Liver (tissue), 9 donors: ENCODE results near the gene FAM89A. TPM values are rescaled to one million over a fixed set of nuclear protein-coding genes. Genes with fewer than 3 reads are reported as not detected.

Source experiments
- DNase-seq: peaks from one replicate; pipeline ENCODE4 v3.0.0-alpha.2; 2017; ENCODE audit warnings: low spot score
- H3K27ac ChIP-seq, 2 donors: one replicate each; pipeline ENCODE4 v1.7.0; 2013; ENCODE audit warnings: inconsistent platforms in 2 of 2, low read length in 2 of 2, control low read depth in 1 of 2, low read depth in 1 of 2, mild to moderate bottlenecking in 1 of 2
- H3K27me3 ChIP-seq, 4 donors: one replicate each; pipeline versions ENCODE4 v1.6.1 to v1.7.0; 2013; ENCODE audit warnings: low read length in 3 of 4, inconsistent platforms in 1 of 4, mild to moderate bottlenecking in 1 of 4, moderate library complexity in 1 of 4; ENCODE audit not compliant: control insufficient read depth in 4 of 4, insufficient read depth in 4 of 4
- H3K36me3 ChIP-seq, 4 donors: one replicate each; pipeline versions ENCODE4 v1.6.1 to v1.7.0; 2013; ENCODE audit warnings: low read length in 3 of 4, mild to moderate bottlenecking in 3 of 4, low read depth in 1 of 4, moderate library complexity in 1 of 4; ENCODE audit not compliant: control insufficient read depth in 4 of 4, insufficient read depth in 3 of 4
- H3K4me1 ChIP-seq, 4 donors: one replicate each; pipeline versions ENCODE4 v1.6.1 to v1.7.0; 2013; ENCODE audit warnings: low read length in 3 of 4, mild to moderate bottlenecking in 3 of 4, moderate library complexity in 1 of 4; ENCODE audit not compliant: control insufficient read depth in 4 of 4, insufficient read depth in 4 of 4
- H3K4me3 ChIP-seq, 3 donors: one replicate each; pipeline versions ENCODE4 v1.6.1 to v1.7.0; 2013; ENCODE audit warnings: low read length in 3 of 3, control low read depth in 1 of 3, low read depth in 1 of 3, mild to moderate bottlenecking in 1 of 3
- H3K9ac ChIP-seq, 2 donors: one replicate each; pipeline ENCODE4 v1.7.0; 2013; ENCODE audit warnings: low read length in 2 of 2, mild to moderate bottlenecking in 2 of 2, moderate library complexity in 2 of 2, control low read depth in 1 of 2, low read depth in 1 of 2
- H3K9me3 ChIP-seq, 4 donors: one replicate each; pipeline versions ENCODE4 v1.6.1 to v1.7.0; 2013; ENCODE audit warnings: low read length in 3 of 4; ENCODE audit not compliant: control insufficient read depth in 4 of 4
- HNF4A ChIP-seq, 2 donors: conservative IDR thresholded peaks; 2 replicates each; pipeline ENCODE4 v1.6.1; 2016; ENCODE audit warnings: antibody characterized with exemption in 2 of 2, mild to moderate bottlenecking in 2 of 2
- HNF4G ChIP-seq: IDR thresholded peaks from 2 replicates; pipeline ENCODE4 v1.6.1; 2016; ENCODE audit warnings: antibody characterized with exemption
- NR2F2 ChIP-seq: IDR thresholded peaks from 2 replicates; pipeline ENCODE4 v1.6.1; 2016; ENCODE audit warnings: antibody characterized with exemption
- RAD21 ChIP-seq, 2 donors: IDR thresholded peaks; 2 replicates each; pipeline ENCODE4 v1.6.1; 2016; ENCODE audit warnings: antibody characterized with exemption in 2 of 2, mild to moderate bottlenecking in 2 of 2
- RXRA ChIP-seq, 2 donors: IDR thresholded peaks; 2 replicates each; pipeline ENCODE4 v1.6.1; 2017 to 2018; ENCODE audit warnings: antibody characterized with exemption in 2 of 2, mild to moderate bottlenecking in 1 of 2
- TAF1 ChIP-seq: conservative IDR thresholded peaks from 2 replicates; pipeline ENCODE4 v1.6.1; 2016; ENCODE audit warnings: antibody characterized with exemption, mild to moderate bottlenecking
- YY1 ChIP-seq: IDR thresholded peaks from 2 replicates; pipeline ENCODE4 v1.6.1; 2016; ENCODE audit warnings: antibody characterized with exemption, mild to moderate bottlenecking
- WGBS: extraction: QIAGEN DNeasy Blood & Tissue Kit; methylation state at CpG from one replicate; pipeline ENCODE4 v1.1.7; 2013; 5-methylcytosine and 5-hydroxymethylcytosine counted together
- polyA plus RNA-seq, 2 donors: library from polyadenylated mRNA; stranded (reverse) in 1 of 2; unstranded in 1 of 2; fragments of 200-250 nt in 1 of 2; fragments of >200 nt in 1 of 2; fragmentation: Nextera tagmentation in 1 of 2; extraction: Ambion mirVana in 1 of 2; gene quantifications; one replicate each; pipeline versions ENCODE4 v1.2.1 to v1.2.3, GENCODE V29; 2013 to 2015
- total RNA-seq, 2 donors: library from RNA; depleted of rRNA; stranded (reverse); fragments of >200 nt; gene quantifications; one replicate each; pipeline ENCODE4 v1.2.3, GENCODE V29; 2014
- TF ChIP-seq, protein P1 (sequence below): fragments of 150-350 bp; IDR thresholded peaks from 2 replicates; pipeline ENCODE4 v1.5.1; 2017; ENCODE audit warnings: improper control_type of control experiment, low read depth, low read length; ENCODE audit not compliant: missing input control
- TF ChIP-seq, protein P2 (sequence below): IDR thresholded peaks from 2 replicates; pipeline ENCODE4 v1.6.1; 2016; ENCODE audit warnings: antibody characterized with exemption, mild to moderate bottlenecking
- TF ChIP-seq, protein P3 (sequence below): IDR thresholded peaks from 2 replicates; pipeline ENCODE4 v1.6.1; 2016; ENCODE audit warnings: antibody characterized with exemption
- TF ChIP-seq, protein P4 (sequence below): IDR thresholded peaks from 2 replicates; pipeline ENCODE4 v1.6.1; 2016; ENCODE audit warnings: antibody characterized with exemption
- donor health status: healthy.
- donor health status: healthy.
- donor health status: healthy.
- donor health status: healthy.
- donor health status: healthy.

Gene FAM89A
- total and polyA plus RNA-seq, 4 donors: 5.3 to 8.8 (median 8.1) TPM

DNA sequence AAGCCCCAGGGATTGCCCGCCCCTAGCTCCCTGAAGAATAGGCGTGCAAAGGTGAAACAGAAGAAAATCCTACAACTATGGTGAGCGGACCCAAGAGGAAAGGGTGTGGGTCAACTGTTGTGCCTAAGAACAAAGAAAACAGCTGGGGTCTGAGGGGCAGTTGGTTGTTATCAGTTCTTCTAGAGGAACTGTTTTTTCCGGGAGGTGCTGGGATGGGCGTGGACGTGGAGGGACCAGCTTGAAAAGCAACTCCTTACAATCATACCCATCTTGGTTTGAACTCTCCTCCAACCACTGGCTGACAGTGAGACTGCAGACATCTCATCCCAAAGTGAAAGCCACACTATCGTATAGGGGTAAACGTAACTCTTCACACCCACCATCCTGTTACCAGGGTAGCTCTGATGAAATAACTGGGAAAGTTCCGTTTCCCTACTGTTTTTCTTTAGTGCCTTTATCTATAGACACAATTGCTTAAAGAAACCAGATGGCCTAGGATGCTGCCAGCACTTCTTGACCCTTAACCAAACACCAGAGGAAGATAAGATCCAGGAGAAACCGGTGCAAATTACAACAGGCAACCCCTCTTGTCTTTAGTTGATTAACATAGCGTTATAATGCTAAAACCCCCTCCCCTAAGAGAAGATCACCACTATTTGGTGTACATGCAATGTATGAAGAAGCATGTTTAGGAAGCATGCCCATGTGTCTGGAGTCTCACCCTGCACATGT lies 25.6 kb upstream of the FAM89A start:
- DNase-seq: no peak
- Histone ChIP-seq H3K9ac (no peak overlapping the region), H3K4me1 (no peaks in the 10 kb centered on the region), H3K9me3 (no peaks in the 10 kb centered on the region), H3K27ac (no peak overlapping the region), H3K27me3 (no peaks in the 10 kb centered on the region), H3K36me3 (no peaks in the 10 kb centered on the region), H3K4me3 (no peak overlapping the region)
- TF ChIP-seq, protein P1, sequence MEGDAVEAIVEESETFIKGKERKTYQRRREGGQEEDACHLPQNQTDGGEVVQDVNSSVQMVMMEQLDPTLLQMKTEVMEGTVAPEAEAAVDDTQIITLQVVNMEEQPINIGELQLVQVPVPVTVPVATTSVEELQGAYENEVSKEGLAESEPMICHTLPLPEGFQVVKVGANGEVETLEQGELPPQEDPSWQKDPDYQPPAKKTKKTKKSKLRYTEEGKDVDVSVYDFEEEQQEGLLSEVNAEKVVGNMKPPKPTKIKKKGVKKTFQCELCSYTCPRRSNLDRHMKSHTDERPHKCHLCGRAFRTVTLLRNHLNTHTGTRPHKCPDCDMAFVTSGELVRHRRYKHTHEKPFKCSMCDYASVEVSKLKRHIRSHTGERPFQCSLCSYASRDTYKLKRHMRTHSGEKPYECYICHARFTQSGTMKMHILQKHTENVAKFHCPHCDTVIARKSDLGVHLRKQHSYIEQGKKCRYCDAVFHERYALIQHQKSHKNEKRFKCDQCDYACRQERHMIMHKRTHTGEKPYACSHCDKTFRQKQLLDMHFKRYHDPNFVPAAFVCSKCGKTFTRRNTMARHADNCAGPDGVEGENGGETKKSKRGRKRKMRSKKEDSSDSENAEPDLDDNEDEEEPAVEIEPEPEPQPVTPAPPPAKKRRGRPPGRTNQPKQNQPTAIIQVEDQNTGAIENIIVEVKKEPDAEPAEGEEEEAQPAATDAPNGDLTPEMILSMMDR: no peak
- no peak for TF ChIP-seq YY1
- TF ChIP-seq RAD21 (IDR thresholded peaks at IDR 0.05): no peak
- TF ChIP-seq, protein P2, sequence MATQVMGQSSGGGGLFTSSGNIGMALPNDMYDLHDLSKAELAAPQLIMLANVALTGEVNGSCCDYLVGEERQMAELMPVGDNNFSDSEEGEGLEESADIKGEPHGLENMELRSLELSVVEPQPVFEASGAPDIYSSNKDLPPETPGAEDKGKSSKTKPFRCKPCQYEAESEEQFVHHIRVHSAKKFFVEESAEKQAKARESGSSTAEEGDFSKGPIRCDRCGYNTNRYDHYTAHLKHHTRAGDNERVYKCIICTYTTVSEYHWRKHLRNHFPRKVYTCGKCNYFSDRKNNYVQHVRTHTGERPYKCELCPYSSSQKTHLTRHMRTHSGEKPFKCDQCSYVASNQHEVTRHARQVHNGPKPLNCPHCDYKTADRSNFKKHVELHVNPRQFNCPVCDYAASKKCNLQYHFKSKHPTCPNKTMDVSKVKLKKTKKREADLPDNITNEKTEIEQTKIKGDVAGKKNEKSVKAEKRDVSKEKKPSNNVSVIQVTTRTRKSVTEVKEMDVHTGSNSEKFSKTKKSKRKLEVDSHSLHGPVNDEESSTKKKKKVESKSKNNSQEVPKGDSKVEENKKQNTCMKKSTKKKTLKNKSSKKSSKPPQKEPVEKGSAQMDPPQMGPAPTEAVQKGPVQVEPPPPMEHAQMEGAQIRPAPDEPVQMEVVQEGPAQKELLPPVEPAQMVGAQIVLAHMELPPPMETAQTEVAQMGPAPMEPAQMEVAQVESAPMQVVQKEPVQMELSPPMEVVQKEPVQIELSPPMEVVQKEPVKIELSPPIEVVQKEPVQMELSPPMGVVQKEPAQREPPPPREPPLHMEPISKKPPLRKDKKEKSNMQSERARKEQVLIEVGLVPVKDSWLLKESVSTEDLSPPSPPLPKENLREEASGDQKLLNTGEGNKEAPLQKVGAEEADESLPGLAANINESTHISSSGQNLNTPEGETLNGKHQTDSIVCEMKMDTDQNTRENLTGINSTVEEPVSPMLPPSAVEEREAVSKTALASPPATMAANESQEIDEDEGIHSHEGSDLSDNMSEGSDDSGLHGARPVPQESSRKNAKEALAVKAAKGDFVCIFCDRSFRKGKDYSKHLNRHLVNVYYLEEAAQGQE: no peak
- no peak for TF ChIP-seq TAF1
- TF ChIP-seq, protein P3, sequence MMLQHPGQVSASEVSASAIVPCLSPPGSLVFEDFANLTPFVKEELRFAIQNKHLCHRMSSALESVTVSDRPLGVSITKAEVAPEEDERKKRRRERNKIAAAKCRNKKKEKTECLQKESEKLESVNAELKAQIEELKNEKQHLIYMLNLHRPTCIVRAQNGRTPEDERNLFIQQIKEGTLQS: no peak
- TF ChIP-seq, protein P4, sequence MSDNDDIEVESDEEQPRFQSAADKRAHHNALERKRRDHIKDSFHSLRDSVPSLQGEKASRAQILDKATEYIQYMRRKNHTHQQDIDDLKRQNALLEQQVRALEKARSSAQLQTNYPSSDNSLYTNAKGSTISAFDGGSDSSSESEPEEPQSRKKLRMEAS: no peak
- TF ChIP-seq HNF4A (conservative IDR thresholded peaks at IDR 0.05): no peak
- TF ChIP-seq RXRA (IDR thresholded peaks at IDR 0.05): no peak
- no peak for TF ChIP-seq NR2F2
- no peak for TF ChIP-seq HNF4G
- 73% methylated on average over 11 of the region's 11 CpGs for WGBS

DNA sequence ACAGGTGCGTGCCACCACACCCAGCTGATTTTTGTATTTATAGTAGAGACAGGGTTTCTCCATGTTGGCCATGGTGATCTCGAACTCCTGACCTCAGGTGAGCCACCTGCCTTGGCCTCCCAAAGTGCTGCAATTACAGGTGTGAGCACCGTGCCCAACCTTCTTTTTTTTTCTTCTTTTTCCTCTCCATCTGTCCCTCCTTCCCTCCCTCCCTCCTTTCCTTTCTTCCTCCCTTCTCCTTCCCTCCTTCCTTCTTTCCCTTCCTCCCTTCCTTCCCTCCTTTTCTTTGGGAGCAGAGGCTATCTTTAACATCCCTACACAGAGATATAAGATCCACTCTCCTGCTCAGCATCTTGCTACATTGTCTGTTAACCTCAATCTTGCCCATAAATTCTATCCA lies 24.4 kb upstream of the FAM89A start:
- Histone ChIP-seq H3K27me3 (no peaks in the 10 kb centered on the region), H3K9ac (no peak overlapping the region), H3K9me3 (no peaks in the 10 kb centered on the region), H3K4me1 (no peaks in the 10 kb centered on the region), H3K36me3 (no peaks in the 10 kb centered on the region), H3K4me3 (no peak overlapping the region), H3K27ac (no peak overlapping the region)
- WGBS: 90% methylated on average over 3 of the region's 3 CpGs
- no peak for DNase-seq
- TF ChIP-seq, protein P2: no peak
- TF ChIP-seq HNF4A (conservative IDR thresholded peaks at IDR 0.05) (no peak), RAD21 (IDR thresholded peaks at IDR 0.05) (no peak)
- TF ChIP-seq, protein P3: no peak
